Astrocyte (in vitro differentiated cells and primary cell): Measurements from ENCODE around the gene METTL8. TPM values are rescaled to one million over a fixed set of nuclear protein-coding genes. Genes with fewer than 3 reads are reported as not detected.

ENCODE experiments used
- DNase-seq: peaks from one replicate; pipeline ENCODE4 v3.0.0-alpha.2; 2010; ENCODE audit warnings: low read depth
- FAIRE-seq: peaks from 2 replicates; lab custom pipeline; 2011; peaks lifted over from hg19 to GRCh38; lab: Jason Lieb, UNC
- H2AFZ ChIP-seq: 2 replicates; pipeline ENCODE4 v1.6.0; 2012; ENCODE audit warnings: low read depth, low read length, inconsistent platforms
- H3K27ac ChIP-seq: 2 replicates; pipeline ENCODE4 v1.5.1; 2011; ENCODE audit warnings: low read depth, low read length, inconsistent platforms
- H3K27me3 ChIP-seq: 2 replicates; pipeline ENCODE4 v1.6.0; 2011; ENCODE audit warnings: low read length, inconsistent platforms; ENCODE audit not compliant: insufficient read depth
- H3K36me3 ChIP-seq: 2 replicates; pipeline ENCODE4 v1.5.1; 2011; ENCODE audit warnings: low read length, inconsistent platforms; ENCODE audit not compliant: insufficient read depth
- H3K4me1 ChIP-seq: 2 replicates; pipeline ENCODE4 v1.5.1; 2011; ENCODE audit warnings: low read length, inconsistent platforms; ENCODE audit not compliant: insufficient read depth
- H3K4me2 ChIP-seq: 2 replicates; pipeline ENCODE4 v1.6.0; 2012; ENCODE audit warnings: low read length, inconsistent platforms
- H3K4me3 ChIP-seq: 2 replicates; pipeline ENCODE4 v1.5.1; 2011; ENCODE audit warnings: low read depth, mild to moderate bottlenecking, low read length, inconsistent platforms; ENCODE audit not compliant: insufficient read depth
- H3K79me2 ChIP-seq: 2 replicates; pipeline ENCODE4 v1.6.0; 2012; ENCODE audit warnings: mild to moderate bottlenecking, low read length, inconsistent platforms; ENCODE audit not compliant: insufficient read depth
- H3K9ac ChIP-seq: 2 replicates; pipeline ENCODE4 v1.6.0; 2012; ENCODE audit warnings: mild to moderate bottlenecking, low read length, inconsistent platforms
- H3K9me3 ChIP-seq: 2 replicates; pipeline ENCODE4 v1.5.1; 2012; ENCODE audit warnings: low read depth, mild to moderate bottlenecking, low read length, inconsistent platforms; ENCODE audit not compliant: insufficient read depth
- H4K20me1 ChIP-seq: 2 replicates; pipeline ENCODE4 v1.6.0; 2012; ENCODE audit warnings: low read length, inconsistent platforms; ENCODE audit not compliant: insufficient read depth
- H3K27ac Mint-ChIP-seq: one replicate; pipeline ENCODE4 v1.8.0; 2021; ENCODE audit warnings: mild to moderate bottlenecking, mixed read lengths; ENCODE audit not compliant: unreplicated experiment
- H3K27me3 Mint-ChIP-seq: one replicate; pipeline ENCODE4 v1.8.0; 2021; ENCODE audit warnings: low read depth, mixed read lengths; ENCODE audit not compliant: unreplicated experiment
- H3K36me3 Mint-ChIP-seq: one replicate; pipeline ENCODE4 v1.8.0; 2021; ENCODE audit warnings: low read depth, mixed read lengths; ENCODE audit not compliant: unreplicated experiment
- H3K4me1 Mint-ChIP-seq: one replicate; pipeline ENCODE4 v1.8.0; 2021; ENCODE audit warnings: low read depth, mixed read lengths; ENCODE audit not compliant: unreplicated experiment
- H3K4me3 Mint-ChIP-seq: one replicate; pipeline ENCODE4 v1.8.0; 2021; ENCODE audit warnings: mild to moderate bottlenecking, moderate library complexity, mixed read lengths; ENCODE audit not compliant: unreplicated experiment
- H3K9me3 Mint-ChIP-seq: one replicate; pipeline ENCODE4 v1.8.0; 2021; ENCODE audit warnings: mild to moderate bottlenecking, mixed read lengths; ENCODE audit not compliant: unreplicated experiment
- CTCF ChIP-seq: IDR thresholded peaks from 2 replicates; pipeline ENCODE4 v1.5.1; 2011; ENCODE audit warnings: low read depth, mild to moderate bottlenecking, inconsistent platforms, low read length, moderate library complexity; ENCODE audit not compliant: insufficient read depth
- EZH2 ChIP-seq: IDR thresholded peaks from 2 replicates; pipeline ENCODE4 v1.6.1; 2012; ENCODE audit warnings: mild to moderate bottlenecking, low read length, inconsistent platforms; ENCODE audit not compliant: insufficient read depth
- total RNA-seq: library from RNA; stranded (reverse); gene quantifications from 2 replicates; pipeline ENCODE4 v1.2.1, GENCODE V29; 2021

Gene METTL8
- total RNA-seq, 1 donor from 2014 or later, result 40.4 TPM

- Mint-ChIP-seq H3K4me1 (no peaks in the 10 kb centered on the region), H3K36me3 (no peaks in the 10 kb centered on the region), H3K4me3 (no peak overlapping the region), H3K9me3 (no peaks in the 10 kb centered on the region), H3K27ac (no peak overlapping the region), H3K27me3 (no peaks in the 10 kb centered on the region)
- H3K4me1 ChIP-seq, result no peaks in the 10 kb centered on the region
- no peaks in the 10 kb centered on the region for H4K20me1 ChIP-seq
- no peaks in the 10 kb centered on the region for H3K79me2 ChIP-seq
- TF ChIP-seq CTCF, result no peak
- TF ChIP-seq EZH2, result no peak
- H3K9ac ChIP-seq, result no peak overlapping the region
- H3K27me3 ChIP-seq, result no peaks in the 10 kb centered on the region
- H2AFZ ChIP-seq, result no peak overlapping the region
- FAIRE-seq (no peak), DNase-seq (no peak)
- no peak overlapping the region for H3K4me3 ChIP-seq
- no peaks in the 10 kb centered on the region for H3K36me3 ChIP-seq
- H3K4me2 ChIP-seq, result no peak overlapping the region
- no peaks in the 10 kb centered on the region for H3K9me3 ChIP-seq
- no peak overlapping the region for H3K27ac ChIP-seq
Observed at GRCh38 chr2:171281110-171281509, 152.7 kb downstream of the METTL8 start.

- no peak for DNase-seq
- FAIRE-seq, result no peak
Observed at GRCh38 chr2:171279983-171280790, 153.6 kb downstream of the METTL8 start.

More at GRCh38 chr2:171279983-171280790, 153.6 kb downstream of the METTL8 start:
- Mint-ChIP-seq H3K4me1 (no peaks in the 10 kb centered on the region), H3K27ac (no peak overlapping the region), H3K4me3 (no peak overlapping the region), H3K27me3 (no peaks in the 10 kb centered on the region), H3K9me3 (no peaks in the 10 kb centered on the region), H3K36me3 (no peaks in the 10 kb centered on the region)
- Histone ChIP-seq H3K79me2 (no peaks in the 10 kb centered on the region), H3K27me3 (no peaks in the 10 kb centered on the region), H3K4me3 (no peak overlapping the region), H3K36me3 (no peaks in the 10 kb centered on the region), H3K9me3 (no peaks in the 10 kb centered on the region), H3K9ac (no peak overlapping the region), H3K4me1 (no peaks in the 10 kb centered on the region), H4K20me1 (no peaks in the 10 kb centered on the region), H3K27ac (no peak overlapping the region), H2AFZ (no peak overlapping the region), H3K4me2 (no peak overlapping the region)
- no peak for TF ChIP-seq EZH2
- no peak for TF ChIP-seq CTCF
